Nephron progenitor cell (in vitro differentiated cells): ENCODE data around the gene CYP4F12.

ENCODE experiments used
- DNase-seq: peaks from one replicate; pipeline ENCODE4 v3.0.0; 2021
- H3K27ac Mint-ChIP-seq: 2 replicates; pipeline ENCODE4 v1.8.0; 2021; ENCODE audit warnings: mild to moderate bottlenecking, moderate library complexity, mixed read lengths
- H3K27me3 Mint-ChIP-seq: 2 replicates; pipeline ENCODE4 v1.8.0; 2021; ENCODE audit warnings: mild to moderate bottlenecking, low read depth, mixed read lengths; ENCODE audit not compliant: poor library complexity
- H3K36me3 Mint-ChIP-seq: 2 replicates; pipeline ENCODE4 v1.8.0; 2021; ENCODE audit warnings: low read depth, mixed read lengths
- H3K4me1 Mint-ChIP-seq: 2 replicates; pipeline ENCODE4 v1.8.0; 2021; ENCODE audit warnings: mixed read lengths
- H3K4me3 Mint-ChIP-seq: 2 replicates; pipeline ENCODE4 v1.8.0; 2021; ENCODE audit warnings: mild to moderate bottlenecking, moderate library complexity, mixed read lengths
- H3K9me3 Mint-ChIP-seq: 2 replicates; pipeline ENCODE4 v1.8.0; 2021; ENCODE audit warnings: mild to moderate bottlenecking, moderate library complexity, mixed read lengths
- TF ChIP-seq, protein P1 (sequence below): fragments of 200-600 bp; sonication (generic); IDR thresholded peaks from 2 replicates; pipeline ENCODE4 v1.5.0; 2021; ENCODE audit warnings: antibody characterized with exemption

The CYP4F12 gene, protein sequence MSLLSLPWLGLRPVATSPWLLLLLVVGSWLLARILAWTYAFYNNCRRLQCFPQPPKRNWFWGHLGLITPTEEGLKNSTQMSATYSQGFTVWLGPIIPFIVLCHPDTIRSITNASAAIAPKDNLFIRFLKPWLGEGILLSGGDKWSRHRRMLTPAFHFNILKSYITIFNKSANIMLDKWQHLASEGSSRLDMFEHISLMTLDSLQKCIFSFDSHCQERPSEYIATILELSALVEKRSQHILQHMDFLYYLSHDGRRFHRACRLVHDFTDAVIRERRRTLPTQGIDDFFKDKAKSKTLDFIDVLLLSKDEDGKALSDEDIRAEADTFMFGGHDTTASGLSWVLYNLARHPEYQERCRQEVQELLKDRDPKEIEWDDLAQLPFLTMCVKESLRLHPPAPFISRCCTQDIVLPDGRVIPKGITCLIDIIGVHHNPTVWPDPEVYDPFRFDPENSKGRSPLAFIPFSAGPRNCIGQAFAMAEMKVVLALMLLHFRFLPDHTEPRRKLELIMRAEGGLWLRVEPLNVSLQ

DNA sequence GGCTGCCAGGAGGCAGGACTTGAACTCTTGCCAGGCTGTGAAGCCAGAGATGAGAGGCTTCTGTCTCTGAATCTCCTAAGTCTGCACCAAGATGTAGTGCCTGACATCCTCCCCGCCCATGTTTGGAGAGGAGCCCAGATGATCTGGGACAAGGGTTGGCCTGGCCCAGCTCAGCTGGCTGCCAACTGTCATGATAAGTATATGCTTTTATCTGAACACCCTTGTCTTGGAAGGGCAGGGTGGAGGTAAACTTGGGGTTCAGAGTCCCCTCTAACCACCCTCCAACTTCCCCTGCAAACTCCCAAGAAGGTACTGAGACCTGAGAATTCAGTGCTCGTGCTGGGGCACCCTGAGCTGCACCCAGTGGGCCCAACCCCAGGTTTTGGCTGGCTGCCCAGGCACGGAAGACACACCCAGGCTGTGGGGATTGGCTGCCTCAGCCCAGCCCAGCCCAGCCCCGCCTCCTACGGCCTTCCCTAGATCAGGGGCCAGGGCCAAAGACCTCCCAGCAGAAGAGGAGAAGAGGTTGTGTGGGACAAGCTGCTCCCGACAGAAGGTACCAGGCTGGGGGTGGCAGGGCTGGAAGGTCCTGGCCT is at the start of gene CYP4F12:
Gene CYP4F12 (plus strand): TSS at position 508 of the 596 bp plus-strand sequence. CDS start 443 bp downstream, outside the sequence.
- Mint-ChIP-seq H3K4me3 (no peak within 1 kb of the TSS), H3K27ac (no peak within 1 kb of the TSS), H3K36me3 (peaks cover 2% of the 10 kb centered on the region), H3K4me1 (no peaks in the 10 kb centered on the region), H3K9me3 (peaks cover 55% of the 10 kb centered on the region), H3K27me3 (no peaks in the 10 kb centered on the region)
- TF ChIP-seq, protein P1, sequence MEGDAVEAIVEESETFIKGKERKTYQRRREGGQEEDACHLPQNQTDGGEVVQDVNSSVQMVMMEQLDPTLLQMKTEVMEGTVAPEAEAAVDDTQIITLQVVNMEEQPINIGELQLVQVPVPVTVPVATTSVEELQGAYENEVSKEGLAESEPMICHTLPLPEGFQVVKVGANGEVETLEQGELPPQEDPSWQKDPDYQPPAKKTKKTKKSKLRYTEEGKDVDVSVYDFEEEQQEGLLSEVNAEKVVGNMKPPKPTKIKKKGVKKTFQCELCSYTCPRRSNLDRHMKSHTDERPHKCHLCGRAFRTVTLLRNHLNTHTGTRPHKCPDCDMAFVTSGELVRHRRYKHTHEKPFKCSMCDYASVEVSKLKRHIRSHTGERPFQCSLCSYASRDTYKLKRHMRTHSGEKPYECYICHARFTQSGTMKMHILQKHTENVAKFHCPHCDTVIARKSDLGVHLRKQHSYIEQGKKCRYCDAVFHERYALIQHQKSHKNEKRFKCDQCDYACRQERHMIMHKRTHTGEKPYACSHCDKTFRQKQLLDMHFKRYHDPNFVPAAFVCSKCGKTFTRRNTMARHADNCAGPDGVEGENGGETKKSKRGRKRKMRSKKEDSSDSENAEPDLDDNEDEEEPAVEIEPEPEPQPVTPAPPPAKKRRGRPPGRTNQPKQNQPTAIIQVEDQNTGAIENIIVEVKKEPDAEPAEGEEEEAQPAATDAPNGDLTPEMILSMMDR: no peak
- DNase-seq: no peak

DNA sequence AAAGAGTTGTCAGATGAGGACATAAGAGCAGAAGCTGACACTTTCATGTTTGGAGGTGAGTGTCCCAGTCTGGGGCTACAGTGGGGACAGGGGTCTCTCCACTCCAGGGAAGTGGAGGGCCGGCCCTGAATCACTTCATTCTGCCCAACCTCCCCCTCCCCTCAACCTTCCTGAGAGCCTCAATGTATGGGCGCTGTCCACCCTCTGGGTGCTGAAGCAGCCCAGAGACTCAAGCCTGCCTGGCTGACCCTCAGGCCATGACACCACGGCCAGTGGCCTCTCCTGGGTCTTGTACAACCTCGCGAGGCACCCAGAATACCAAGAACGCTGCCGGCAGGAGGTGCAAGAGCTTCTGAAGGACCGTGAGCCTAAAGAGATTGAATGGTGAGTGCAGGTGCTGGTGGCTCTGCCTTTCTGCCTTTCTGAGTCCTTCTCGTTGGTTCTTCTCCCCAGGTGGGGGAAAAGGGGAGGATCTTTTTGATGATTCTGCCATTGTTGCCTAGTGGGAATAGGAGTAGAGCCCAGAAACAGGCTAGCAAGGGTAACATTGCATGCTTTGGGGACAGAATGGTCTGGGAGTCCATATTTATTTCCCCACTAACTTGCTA is 49.1 kb upstream of the CYP4F12 start:
- Mint-ChIP-seq H3K36me3 (no peaks in the 10 kb centered on the region), H3K27ac (no peak overlapping the region), H3K4me3 (no peak overlapping the region), H3K9me3 (peaks cover 83% of the 10 kb centered on the region), H3K27me3 (peaks cover 3% of the 10 kb centered on the region), H3K4me1 (no peaks in the 10 kb centered on the region)
- TF ChIP-seq, protein P1: no peak
- DNase-seq: peak; percentile 33

DNA sequence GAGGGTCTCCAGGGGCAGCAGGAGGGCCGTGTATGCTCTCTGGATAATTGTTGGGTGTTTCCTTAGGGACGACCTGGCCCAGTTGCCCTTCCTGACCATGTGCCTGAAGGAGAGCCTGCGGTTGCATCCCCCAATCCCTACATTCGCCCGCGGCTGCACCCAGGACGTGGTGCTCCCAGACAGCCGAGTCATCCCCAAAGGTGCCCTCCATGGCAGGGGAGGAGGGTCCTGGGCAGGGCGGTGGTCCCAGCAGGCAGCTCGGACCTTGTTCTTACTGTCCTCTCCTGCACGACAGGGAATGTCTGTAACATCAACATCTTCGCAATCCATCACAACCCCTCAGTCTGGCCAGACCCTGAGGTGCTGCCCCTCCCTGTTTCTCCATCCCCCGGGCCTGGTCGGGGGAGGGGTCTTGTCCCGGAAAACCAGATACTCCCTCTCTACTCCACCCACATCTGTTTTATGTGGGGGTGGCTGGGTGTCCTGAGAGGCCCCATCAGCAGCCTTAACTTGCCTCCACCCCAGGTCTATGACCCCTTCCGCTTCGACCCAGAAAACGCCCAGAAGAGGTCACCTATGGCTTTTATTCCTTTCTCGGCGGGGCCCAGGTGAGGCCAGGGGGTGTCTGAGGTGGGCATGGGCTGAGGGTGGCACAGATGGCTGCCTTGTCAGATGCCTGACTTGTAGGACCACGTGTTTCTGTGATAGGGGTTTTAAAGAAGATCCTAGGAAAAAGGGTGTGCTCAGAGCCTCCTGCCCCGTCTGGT is 44.5 kb upstream of the CYP4F12 start:
- H3K4me3 Mint-ChIP-seq: no peak overlapping the region
- H3K36me3 Mint-ChIP-seq: no peaks in the 10 kb centered on the region
- no peak for DNase-seq
- no peaks in the 10 kb centered on the region for H3K4me1 Mint-ChIP-seq
- TF ChIP-seq, protein P1: no peak
- peaks cover 74% of the 10 kb centered on the region for H3K9me3 Mint-ChIP-seq
- H3K27ac Mint-ChIP-seq: no peak overlapping the region
- H3K27me3 Mint-ChIP-seq: peaks cover 3% of the 10 kb centered on the region

DNA sequence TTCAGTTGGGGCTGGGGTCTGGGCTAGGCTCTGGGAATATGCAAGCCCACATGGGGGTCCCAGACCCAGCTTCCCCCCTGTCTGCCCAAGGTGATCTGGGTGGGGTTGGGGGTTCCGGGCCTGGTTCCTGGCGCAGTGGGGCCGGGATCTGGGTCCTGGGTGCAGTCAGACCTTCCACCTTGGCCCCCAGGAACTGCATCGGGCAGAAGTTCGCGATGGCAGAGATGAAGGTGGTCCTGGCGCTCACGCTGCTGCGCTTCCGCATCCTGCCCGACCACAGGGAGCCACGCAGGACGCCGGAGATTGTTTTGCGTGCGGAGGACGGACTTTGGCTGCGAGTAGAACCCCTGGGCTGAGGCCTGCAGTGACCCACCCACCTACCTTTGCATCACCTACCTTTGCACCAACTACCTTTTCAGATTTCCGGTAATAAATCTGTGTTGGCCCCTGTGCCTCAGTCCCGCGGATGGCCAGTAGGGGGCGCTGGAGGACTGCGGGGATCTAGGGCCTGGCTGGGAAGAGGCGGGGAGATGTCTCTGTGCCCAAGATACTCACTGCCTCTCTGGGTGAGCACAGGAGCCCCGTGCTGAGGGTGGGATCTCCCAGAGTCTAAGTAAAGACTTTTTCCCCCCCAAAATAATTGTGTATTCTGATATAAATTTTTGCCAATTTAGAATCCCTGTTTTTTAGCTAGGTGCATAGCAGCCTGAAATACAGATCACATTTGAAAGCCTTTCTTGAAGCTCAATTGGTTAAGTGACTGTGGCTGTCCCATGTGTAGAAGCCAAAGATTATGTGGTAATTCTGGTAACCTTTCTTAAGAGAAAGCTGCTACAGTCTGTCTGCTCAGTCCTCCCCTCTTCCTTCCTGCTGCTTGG is 43.6 kb upstream of the CYP4F12 start:
- H3K4me1 Mint-ChIP-seq: no peaks in the 10 kb centered on the region
- H3K9me3 Mint-ChIP-seq: peaks cover 71% of the 10 kb centered on the region
- H3K27ac Mint-ChIP-seq: no peak overlapping the region
- H3K36me3 Mint-ChIP-seq: no peaks in the 10 kb centered on the region
- no peak overlapping the region for H3K4me3 Mint-ChIP-seq
- DNase-seq: peak; percentile 45
- TF ChIP-seq, protein P1: peak; percentile 26
- H3K27me3 Mint-ChIP-seq: peaks cover 3% of the 10 kb centered on the region

DNA sequence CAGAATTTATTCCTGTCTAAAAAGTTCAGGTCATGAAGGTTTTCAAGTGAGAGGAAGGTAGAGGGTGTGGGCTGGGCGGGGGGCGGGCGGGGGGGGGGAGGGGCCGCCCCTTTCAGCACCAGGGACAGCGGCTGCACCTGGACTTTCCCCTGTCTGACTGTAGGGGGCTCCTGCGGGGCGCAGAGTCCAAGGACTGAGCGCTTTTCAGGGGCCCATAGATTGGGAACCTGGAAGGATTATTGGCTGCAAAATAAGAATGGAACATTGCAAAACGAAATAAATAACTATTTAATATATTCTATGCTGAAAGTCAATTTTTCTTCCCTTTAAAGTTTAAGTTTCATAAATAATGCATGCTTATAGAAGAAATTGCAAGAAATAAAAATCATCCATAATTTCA is 41.1 kb upstream of the CYP4F12 start:
- peaks cover 3% of the 10 kb centered on the region for H3K27me3 Mint-ChIP-seq
- H3K9me3 Mint-ChIP-seq: peaks cover 75% of the 10 kb centered on the region
- no peak overlapping the region for H3K27ac Mint-ChIP-seq
- no peaks in the 10 kb centered on the region for H3K4me1 Mint-ChIP-seq
- H3K4me3 Mint-ChIP-seq: no peak overlapping the region
- TF ChIP-seq, protein P1: no peak
- no peak for DNase-seq
- H3K36me3 Mint-ChIP-seq: no peaks in the 10 kb centered on the region
